GM18519 (cell line): ENCODE results near the gene S100A14.

Experiments
- ATAC-seq: cut with Tn5 transposase; IDR thresholded peaks from one replicate; pipeline ENCODE4 v1.9.1; 2021; ENCODE audit warnings: mild to moderate bottlenecking, moderate library complexity; ENCODE audit not compliant: unreplicated experiment, low FRiP score

S100A14 gene

DNA sequence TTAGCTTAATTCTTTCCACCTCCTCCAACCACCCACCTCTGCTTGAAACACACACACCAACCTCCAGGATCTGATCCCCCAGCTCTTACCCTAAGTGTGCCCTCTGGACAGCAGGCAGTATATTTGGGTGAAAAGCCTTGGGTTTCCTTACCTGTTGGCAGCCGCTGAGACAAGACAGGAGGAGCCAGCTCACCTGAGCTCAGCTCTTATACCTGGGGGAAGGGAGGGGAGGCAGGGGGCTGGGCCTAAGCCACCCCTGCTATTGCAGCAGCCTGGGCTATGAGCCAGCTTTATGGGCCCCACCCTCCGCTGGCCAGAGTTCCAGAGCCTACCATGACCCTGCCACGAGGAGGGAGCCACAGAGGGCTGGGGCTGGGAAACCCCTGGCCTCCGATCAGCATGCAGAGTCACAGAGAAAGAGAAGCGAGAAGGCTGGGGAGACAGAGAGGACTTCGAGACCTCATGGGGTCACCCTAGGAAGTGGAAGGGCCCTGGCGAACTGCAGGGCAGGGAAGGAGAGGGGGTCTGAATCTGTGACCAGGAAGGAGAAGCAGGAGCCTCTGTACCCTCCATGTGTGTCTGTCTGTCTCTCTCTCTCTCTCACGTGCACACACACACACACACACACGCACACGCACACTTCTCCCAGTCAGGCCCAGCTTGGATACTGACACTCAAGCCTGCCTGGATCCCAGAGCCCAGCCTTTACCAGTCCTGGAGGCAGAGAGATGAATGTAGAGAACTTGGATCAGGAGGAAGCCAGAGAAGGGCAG is at the start of gene S100A14:
TSS of gene S100A14 (minus strand) at position 182 of the 773 bp plus-strand sequence. CDS start 467 bp downstream, outside the sequence.
- no peak for ATAC-seq

DNA sequence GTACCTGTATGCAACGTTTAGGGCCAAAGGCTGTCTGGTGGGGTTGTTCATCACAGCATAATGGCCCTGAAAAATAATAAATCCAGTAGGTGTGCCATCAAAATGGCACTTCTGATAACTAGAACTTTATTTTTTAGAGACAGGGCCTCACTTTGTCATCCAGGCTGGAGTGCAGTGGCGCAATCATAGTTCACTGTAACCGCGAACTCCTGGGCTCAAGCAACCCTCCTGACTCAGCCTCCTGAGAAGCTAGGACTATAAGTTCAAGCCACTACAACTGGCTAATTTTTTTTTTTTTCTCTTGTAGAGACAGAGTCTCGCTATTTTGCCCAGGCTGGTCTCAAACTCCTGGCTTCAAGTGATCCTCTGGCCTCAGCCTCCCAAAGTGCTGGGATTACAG is 47.1 kb upstream of the S100A14 start:
- ATAC-seq = no peak

DNA sequence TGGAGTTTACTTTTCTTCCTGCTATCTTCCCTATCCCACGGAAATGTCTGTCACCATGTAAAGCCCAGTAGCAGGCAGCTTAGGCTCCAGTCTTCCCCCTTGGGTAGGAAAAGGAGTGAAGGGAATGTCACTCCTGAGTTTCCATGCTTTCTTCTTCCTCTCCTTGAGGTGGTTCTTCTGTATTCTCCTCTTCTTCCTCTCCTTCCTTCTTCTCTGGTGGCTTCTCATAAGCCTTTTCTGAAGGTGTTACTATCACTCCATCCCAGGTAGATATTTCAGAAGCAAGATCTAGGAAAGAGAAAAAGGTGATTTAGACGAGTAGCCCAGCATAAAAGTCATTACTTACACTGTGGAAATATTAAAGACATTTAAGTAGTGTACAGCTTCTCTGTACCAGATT is 46.1 kb upstream of the S100A14 start:
- no peak for ATAC-seq

- no peak for ATAC-seq
Measured at GRCh38 chr1:153661111-153661708, 45.1 kb upstream of the S100A14 start.

DNA sequence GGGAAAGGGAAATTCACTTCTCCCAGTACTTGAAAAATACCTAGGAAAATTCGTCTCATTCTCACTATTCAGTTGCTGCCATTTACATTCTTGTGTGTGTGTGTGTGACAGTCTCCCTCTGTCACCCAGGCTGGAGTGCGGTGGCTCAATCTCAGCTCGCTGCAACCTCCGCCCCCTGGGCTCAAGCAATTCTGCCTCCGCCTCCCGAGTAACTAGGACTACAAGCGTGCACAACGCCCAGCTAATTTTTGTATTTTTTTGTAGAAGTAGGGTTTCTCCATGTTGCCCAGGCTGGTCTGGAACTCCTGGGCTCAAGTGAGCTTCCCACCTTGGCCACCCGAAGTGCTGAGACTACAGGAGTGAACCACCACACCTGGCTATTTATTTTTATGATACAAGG is 43.5 kb upstream of the S100A14 start:
- no peak for ATAC-seq

DNA sequence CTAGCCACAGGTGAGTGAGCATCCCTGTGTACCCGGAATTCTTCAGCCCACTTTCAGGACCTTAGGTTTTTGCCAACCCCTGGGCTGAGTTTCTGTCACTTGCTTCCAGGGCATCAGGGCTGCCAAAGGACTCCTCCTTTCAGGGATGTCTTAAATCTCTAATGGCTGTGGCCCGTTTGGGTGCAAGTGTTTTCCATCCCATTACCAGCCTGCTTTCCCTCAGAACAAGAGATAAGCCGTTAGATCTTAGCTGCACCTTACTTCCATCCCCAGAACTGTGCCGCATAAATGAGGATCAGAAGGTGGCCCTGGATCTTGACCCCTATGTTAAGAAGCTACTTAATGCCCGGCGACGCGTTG is 43.0 kb upstream of the S100A14 start:
- no peak for ATAC-seq

- peak; percentile 65 for ATAC-seq
Measured at GRCh38 chr1:153658400-153659174, 42.5 kb upstream of the S100A14 start, which contains the start of gene SNAPIN. Gene SNAPIN, plus strand, starts transcription at chr1:153658703. Its CDS starts 41 bp downstream, at chr1:153658744.

DNA sequence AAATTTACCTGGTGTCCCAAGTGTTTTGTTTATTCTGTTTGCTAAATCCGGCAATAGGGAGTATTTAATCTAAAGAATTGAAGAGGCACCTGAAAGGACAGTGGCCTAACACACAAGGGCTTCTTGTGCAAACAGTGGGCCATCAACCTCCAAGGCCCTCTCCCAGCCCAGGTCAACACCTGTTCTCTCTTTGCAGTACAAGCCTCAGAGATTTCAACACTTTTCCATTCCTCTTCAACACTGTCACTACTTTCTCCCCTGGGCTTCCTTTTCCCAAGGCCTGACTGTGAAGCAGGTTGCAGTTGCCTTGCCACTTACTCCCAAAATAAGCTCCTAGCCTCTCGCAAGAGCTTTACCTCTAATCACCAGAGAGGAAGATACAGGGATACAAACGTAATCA is 39.2 kb upstream of the S100A14 start:
- no peak for ATAC-seq

DNA sequence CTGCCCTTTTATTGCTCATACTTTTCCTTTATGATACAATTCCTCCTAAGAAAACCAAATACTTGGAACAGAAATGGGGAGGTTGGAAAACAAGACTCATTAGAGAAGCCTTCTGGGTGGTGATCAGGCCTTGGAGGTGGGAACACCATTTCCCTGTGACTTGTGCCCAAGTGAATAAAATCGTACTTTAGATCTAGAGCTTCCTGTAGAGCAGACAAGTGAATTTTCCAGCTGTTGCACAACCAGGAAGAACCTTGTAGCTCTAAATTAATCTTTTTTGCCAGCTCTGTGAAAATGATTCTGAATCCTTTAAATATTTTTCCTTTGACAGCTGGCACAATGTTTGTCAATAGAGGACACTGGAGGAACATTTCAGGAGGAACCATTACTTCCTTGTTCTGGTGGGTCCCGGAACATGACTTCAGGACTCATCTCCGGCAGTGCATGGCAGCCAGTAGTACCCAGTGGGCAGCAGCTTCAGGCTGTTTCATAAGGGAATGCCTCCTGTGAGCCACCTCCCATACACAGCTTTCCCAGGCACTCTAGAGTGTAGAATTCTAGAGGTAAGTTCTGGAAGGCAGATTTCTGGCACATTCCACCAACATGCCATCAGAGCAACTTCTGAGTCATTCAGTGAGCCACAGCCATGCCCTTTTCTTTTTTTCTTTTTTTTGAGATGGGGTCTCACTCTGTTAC is 36.8 kb upstream of the S100A14 start:
- no peak for ATAC-seq

GRCh38 chr1:153651771-153652170 is 35.6 kb upstream of the S100A14 start:
- no peak for ATAC-seq

- ATAC-seq = no peak
Measured at GRCh38 chr1:153649863-153650235, 33.7 kb upstream of the S100A14 start.

GRCh38 chr1:153649137-153649862 is 33.2 kb upstream of the S100A14 start:
- ATAC-seq = no peak

GRCh38 chr1:153648000-153648643 is 32.0 kb upstream of the S100A14 start:
- no peak for ATAC-seq

DNA sequence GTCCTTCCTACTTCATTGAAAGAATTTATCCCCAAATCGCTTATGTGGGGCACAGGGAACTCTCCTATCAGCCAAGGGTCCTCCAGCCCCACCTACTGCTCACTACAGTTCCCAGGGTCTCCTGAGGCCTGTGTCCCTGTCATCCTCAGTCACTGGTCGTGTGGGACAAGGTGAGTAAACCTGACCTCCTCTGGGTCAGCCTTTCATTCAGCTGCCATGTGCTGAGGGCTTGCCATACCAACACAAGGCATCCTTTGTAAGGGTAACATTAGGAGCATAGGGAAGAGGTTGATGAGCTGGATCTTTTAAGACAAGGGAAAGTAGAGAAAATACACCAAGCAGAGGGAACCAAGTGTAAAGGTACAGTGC is 31.2 kb upstream of the S100A14 start:
- ATAC-seq = no peak

- no peak for ATAC-seq
Measured at GRCh38 chr1:153646672-153647345, 30.7 kb upstream of the S100A14 start.

- no peak for ATAC-seq
Measured at GRCh38 chr1:153643816-153644215, 27.7 kb upstream of the S100A14 start.

- no peak for ATAC-seq
Measured at GRCh38 chr1:153643100-153643499, 27.0 kb upstream of the S100A14 start.

DNA sequence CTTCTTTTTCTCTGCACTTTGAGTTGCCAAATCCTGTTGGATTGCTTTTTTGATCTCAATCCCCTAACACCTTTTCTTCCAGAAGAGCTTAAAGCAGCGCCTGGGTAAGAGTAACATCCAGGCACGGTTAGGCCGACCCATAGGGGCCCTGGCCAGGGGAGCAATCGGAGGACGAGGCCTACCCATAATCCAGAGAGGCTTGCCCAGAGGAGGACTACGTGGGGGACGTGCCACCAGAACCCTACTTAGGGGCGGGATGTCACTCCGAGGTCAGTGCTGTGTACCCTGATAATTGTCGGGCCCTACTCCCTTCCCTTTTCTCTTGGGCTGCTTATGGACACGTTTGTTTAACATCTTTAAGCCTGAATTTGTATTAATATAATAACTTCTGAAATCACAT is 26.0 kb upstream of the S100A14 start:
- ATAC-seq = no peak

- no peak for ATAC-seq
Measured at GRCh38 chr1:153640861-153641260, 24.7 kb upstream of the S100A14 start.
